ENCODE data around the gene ROBO1. TPM values are rescaled to one million over a fixed set of nuclear protein-coding genes. Genes with fewer than 3 reads are reported as not detected.

ROBO1 gene
- total and polyA plus RNA-seq, 2 donors (not counting 3 experiments of a cell fraction or from before 2014, with no cell fraction given) = 5.9 to 14.2 TPM

DNA sequence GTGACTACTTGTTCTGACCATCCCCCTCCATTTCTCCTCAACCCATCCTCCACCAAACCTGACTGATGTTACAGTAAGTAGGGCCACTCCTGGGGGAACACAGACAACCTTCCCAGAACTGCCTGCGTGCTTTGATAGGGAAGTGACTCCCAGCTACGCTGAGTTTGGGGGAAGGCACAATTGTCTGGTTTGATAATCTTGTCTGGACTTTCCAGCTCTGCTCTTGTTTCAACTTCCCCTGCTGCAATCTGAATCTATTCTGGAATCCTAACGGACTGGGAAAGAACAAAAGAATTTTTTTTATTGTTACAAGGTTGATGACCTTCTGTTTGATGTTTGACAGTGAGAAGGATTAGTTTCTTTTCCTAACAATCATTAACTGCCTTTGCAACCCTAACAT lies 895.6 kb downstream of the ROBO1 start:
- H3K9me3 ChIP-seq (replicated peaks; ENCODE audit: control insufficient read depth, insufficient read depth, low read length) = no peaks in the 10 kb centered on the region
- dilution Hi-C loops (cut with MboI; ENCODE audit: extremely low pct_ligation_motif_present, low sequenced_read_pairs) = no loop called here
- peaks cover 18% of the 10 kb centered on the region for H3K4me1 ChIP-seq (ENCODE audit: control insufficient read depth, extremely low read depth, insufficient read depth, low read length)
- ChIA-PET CTCF (interaction anchor here (0.7 to 1.5 kb wide), 3 partner anchors 8 to 30 kb away, joined by 3 to 4 read pairs (median 3); no protein-coding TSS in a partner anchor), POLR2A (no interaction called here)
- H3K4me3 ChIP-seq (replicated peaks in 1 of 3; ENCODE audit: insufficient read depth in 1 of 3, low read depth in 1 of 3, low read length in 3 of 3) = no peak overlapping the region
- no peaks in the 10 kb centered on the region for H3K27me3 ChIP-seq (ENCODE audit: control insufficient read depth in 2 of 2, insufficient read depth in 2 of 2, low read length in 2 of 2)
- H3K9ac ChIP-seq (replicated peaks; ENCODE audit: extremely low read depth, insufficient read depth, low read length) = peak overlapping the region; percentile 23
- no peaks in the 10 kb centered on the region for H3K79me2 ChIP-seq (ENCODE audit: control insufficient read depth, insufficient read depth, low read length)
- H3K4me2 ChIP-seq (ENCODE audit: insufficient read depth, low read length) = peak overlapping the region; percentile 62
- no TSS peak for BruUV-seq (replicated peaks)
- H2AFZ ChIP-seq (ENCODE audit: low read depth, low read length) = peak overlapping the region; percentile 81
- TF ChIP-seq JUN (IDR thresholded peaks at IDR 0.05; ENCODE audit: borderline replicate concordance, insufficient read depth, insufficient read length, low read depth) (no peak), POLR2A (IDR thresholded peaks at IDR 0.05; ENCODE audit: low read depth, low read length) (no peak), GATA2 (IDR thresholded peaks at IDR 0.05; ENCODE audit: insufficient read depth, insufficient read length, low read depth, low read length) (no peak), POLR2AphosphoS5 (IDR thresholded peaks at IDR 0.05; ENCODE audit: insufficient read depth, low read depth, low read length) (no peak), MYC (IDR thresholded peaks at IDR 0.05; ENCODE audit: low read depth, low read length) (no peak), FOS (IDR thresholded peaks at IDR 0.05; ENCODE audit: borderline replicate concordance, insufficient read depth, low read length) (no peak), EZH2 (IDR thresholded peaks at IDR 0.05; ENCODE audit: borderline replicate concordance, low read depth, low read length, severe bottlenecking) (no peak)
- TF ChIP-seq, protein P1, sequence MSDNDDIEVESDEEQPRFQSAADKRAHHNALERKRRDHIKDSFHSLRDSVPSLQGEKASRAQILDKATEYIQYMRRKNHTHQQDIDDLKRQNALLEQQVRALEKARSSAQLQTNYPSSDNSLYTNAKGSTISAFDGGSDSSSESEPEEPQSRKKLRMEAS (IDR thresholded peaks at IDR 0.05; ENCODE audit: insufficient read depth, insufficient read length) = no peak
- TF ChIP-seq, protein P2, sequence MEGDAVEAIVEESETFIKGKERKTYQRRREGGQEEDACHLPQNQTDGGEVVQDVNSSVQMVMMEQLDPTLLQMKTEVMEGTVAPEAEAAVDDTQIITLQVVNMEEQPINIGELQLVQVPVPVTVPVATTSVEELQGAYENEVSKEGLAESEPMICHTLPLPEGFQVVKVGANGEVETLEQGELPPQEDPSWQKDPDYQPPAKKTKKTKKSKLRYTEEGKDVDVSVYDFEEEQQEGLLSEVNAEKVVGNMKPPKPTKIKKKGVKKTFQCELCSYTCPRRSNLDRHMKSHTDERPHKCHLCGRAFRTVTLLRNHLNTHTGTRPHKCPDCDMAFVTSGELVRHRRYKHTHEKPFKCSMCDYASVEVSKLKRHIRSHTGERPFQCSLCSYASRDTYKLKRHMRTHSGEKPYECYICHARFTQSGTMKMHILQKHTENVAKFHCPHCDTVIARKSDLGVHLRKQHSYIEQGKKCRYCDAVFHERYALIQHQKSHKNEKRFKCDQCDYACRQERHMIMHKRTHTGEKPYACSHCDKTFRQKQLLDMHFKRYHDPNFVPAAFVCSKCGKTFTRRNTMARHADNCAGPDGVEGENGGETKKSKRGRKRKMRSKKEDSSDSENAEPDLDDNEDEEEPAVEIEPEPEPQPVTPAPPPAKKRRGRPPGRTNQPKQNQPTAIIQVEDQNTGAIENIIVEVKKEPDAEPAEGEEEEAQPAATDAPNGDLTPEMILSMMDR (IDR thresholded peaks at IDR 0.05; ENCODE audit: extremely low read depth in 1 of 2, insufficient read depth in 1 of 2, low read depth in 1 of 2, low read length in 2 of 2) = no peak
- DNase-seq (ENCODE audit: low read depth, low spot score) (peak; percentile 79), FAIRE-seq (no peak)
- H3K36me3 ChIP-seq (ENCODE audit: control insufficient read depth in 2 of 2, extremely low read depth in 1 of 2, insufficient read depth in 2 of 2, low read length in 2 of 2) = no peaks in the 10 kb centered on the region
- H4K20me1 ChIP-seq (replicated peaks; ENCODE audit: control insufficient read depth, extremely low read depth, insufficient read depth, low read length) = no peaks in the 10 kb centered on the region
- H3K9me1 ChIP-seq (replicated peaks; ENCODE audit: control insufficient read depth, extremely low read depth, insufficient read depth, low read length) = no peaks in the 10 kb centered on the region
- intact Hi-C loops (cut with micrococcal nuclease) = loop anchor here (5.0 kb wide), 1 partner anchor 145 kb away; no protein-coding TSS in a partner anchor
- H3K27ac ChIP-seq (ENCODE audit: insufficient read depth, low read depth, low read length) = peak overlapping the region; percentile 11

All from endothelial cell of umbilical vein (primary cell).